SU-DHL-6 (cell line): Measurements from ENCODE around the gene SYTL4.

ENCODE experiments used
- H2AFZ ChIP-seq: fragments of 200-600 bp; sonication (generic); 2 replicates; pipeline ENCODE4 v1.6.1; 2014; ENCODE audit warnings: low read depth, mild to moderate bottlenecking, moderate library complexity, mixed read lengths, antibody characterized with exemption, low read length; ENCODE audit not compliant: severe bottlenecking
- H3F3A ChIP-seq: fragments of 200-600 bp; shearing (Covaris generic); 2 replicates; pipeline ENCODE4 v1.6.0; 2016; ENCODE audit warnings: antibody characterized with exemption, mild to moderate bottlenecking; ENCODE audit not compliant: insufficient read depth
- H3K27ac ChIP-seq: fragments of 200-600 bp; sonication (generic); 2 replicates; pipeline ENCODE4 v1.5.1; 2016; ENCODE audit warnings: low read depth, mild to moderate bottlenecking, low read length, moderate library complexity, mixed read lengths
- H3K27me3 ChIP-seq: fragments of 200-600 bp; sonication (generic), shearing (Covaris generic); 2 replicates; pipeline ENCODE4 v1.6.0; 2014; ENCODE audit warnings: mild to moderate bottlenecking, low read length
- H3K36me3 ChIP-seq: fragments of 200-600 bp; sonication (generic); 2 replicates; pipeline ENCODE4 v1.6.1; 2014; ENCODE audit warnings: mild to moderate bottlenecking, low read length, mixed read lengths
- H3K4me2 ChIP-seq: fragments of 300-600, 200-600 bp; shearing (Covaris generic), sonication (generic); 2 replicates; pipeline ENCODE4 v1.6.0; 2014; ENCODE audit warnings: low read length, low read depth, mild to moderate bottlenecking; ENCODE audit not compliant: poor library complexity, severe bottlenecking
- H3K4me3 ChIP-seq: fragments of 200-600 bp; sonication (generic); 2 replicates; pipeline ENCODE4 v1.5.1; 2014; ENCODE audit warnings: antibody characterized with exemption, low read length, mild to moderate bottlenecking, mixed read lengths; ENCODE audit not compliant: insufficient read depth, poor library complexity, severe bottlenecking
- H3K79me2 ChIP-seq: fragments of 200-600 bp; sonication (generic); 2 replicates; pipeline ENCODE4 v1.6.1; 2014; ENCODE audit warnings: mild to moderate bottlenecking, low read length, moderate library complexity; ENCODE audit not compliant: insufficient read depth
- H3K9ac ChIP-seq: fragments of 200-600 bp; sonication (generic); 2 replicates; pipeline ENCODE4 v1.7.0; 2014; ENCODE audit warnings: mild to moderate bottlenecking, low read length
- H3K9me2 ChIP-seq: fragments of 200-600 bp; sonication (generic); replicated peaks from 2 replicates; pipeline ENCODE4 v1.6.1; 2014; ENCODE audit warnings: low read length; ENCODE audit not compliant: insufficient read depth
- H3K9me3 ChIP-seq: fragments of 200-600 bp; sonication (generic); 2 replicates; pipeline ENCODE4 v1.6.1; 2014; ENCODE audit warnings: low read length, mixed read lengths; ENCODE audit not compliant: insufficient read depth
- H4K20me1 ChIP-seq: fragments of 200-600 bp; sonication (generic); 2 replicates; pipeline ENCODE4 v1.6.1; 2014; ENCODE audit warnings: low read depth, mild to moderate bottlenecking, antibody characterized with exemption, low read length, moderate library complexity, mixed read lengths
- CTCF ChIP-seq: fragments of 200-600 bp; sonication (generic); IDR thresholded peaks from one replicate; pipeline ENCODE4 v1.5.1; 2017; ENCODE audit warnings: antibody characterized with exemption, mild to moderate bottlenecking, low read length, moderate library complexity; ENCODE audit not compliant: insufficient read depth, poor library complexity, severe bottlenecking
- EZH2phosphoT487 ChIP-seq: fragments of 200-600 bp; sonication (generic), shearing (Covaris generic); conservative IDR thresholded peaks from 2 replicates; pipeline ENCODE4 v1.6.1; 2018; ENCODE audit warnings: mild to moderate bottlenecking, antibody characterized with exemption, low read length, moderate library complexity, mixed read lengths

The SYTL4 gene

GRCh38 chrX:100673397-100673953 lies 58.4 kb downstream of the SYTL4 start:
- Histone ChIP-seq H3K9me3 (no peaks in the 10 kb centered on the region), H3K27me3 (no peaks in the 10 kb centered on the region), H3F3A (no peaks in the 10 kb centered on the region), H3K9me2 (no peaks in the 10 kb centered on the region), H3K4me2 (no peak overlapping the region), H3K27ac (no peak overlapping the region), H3K79me2 (no peaks in the 10 kb centered on the region), H3K36me3 (no peaks in the 10 kb centered on the region), H3K9ac (no peak overlapping the region), H4K20me1 (no peaks in the 10 kb centered on the region), H3K4me3 (no peak overlapping the region), H2AFZ (no peak overlapping the region)
- TF ChIP-seq EZH2phosphoT487, result no peak

- Histone ChIP-seq H3F3A (no peaks in the 10 kb centered on the region), H3K4me2 (no peak overlapping the region), H2AFZ (no peak overlapping the region), H4K20me1 (no peaks in the 10 kb centered on the region), H3K27me3 (no peaks in the 10 kb centered on the region), H3K4me3 (no peak overlapping the region), H3K36me3 (no peaks in the 10 kb centered on the region), H3K9me2 (no peaks in the 10 kb centered on the region), H3K9me3 (no peaks in the 10 kb centered on the region), H3K9ac (no peak overlapping the region), H3K27ac (no peak overlapping the region), H3K79me2 (no peaks in the 10 kb centered on the region)
- no peak for TF ChIP-seq CTCF
- TF ChIP-seq EZH2phosphoT487, result no peak
Observed at GRCh38 chrX:100672966-100673365, 59.0 kb downstream of the SYTL4 start.

- no peaks in the 10 kb centered on the region for H4K20me1 ChIP-seq
Observed at GRCh38 chrX:100663642-100664041, 68.3 kb downstream of the SYTL4 start.

More at GRCh38 chrX:100663642-100664041, 68.3 kb downstream of the SYTL4 start:
- Histone ChIP-seq H3K4me2 (no peak overlapping the region), H3K9ac (no peak overlapping the region), H3K4me3 (no peak overlapping the region), H2AFZ (no peak overlapping the region), H3K9me3 (no peaks in the 10 kb centered on the region), H3K9me2 (no peaks in the 10 kb centered on the region), H3K79me2 (no peaks in the 10 kb centered on the region), H3F3A (no peaks in the 10 kb centered on the region), H3K36me3 (no peaks in the 10 kb centered on the region), H3K27me3 (no peaks in the 10 kb centered on the region), H3K27ac (no peak overlapping the region)
- no peak for TF ChIP-seq CTCF
- TF ChIP-seq EZH2phosphoT487, result no peak
